Peyer's patch (tissue), 4 donors: ENCODE measurements around the gene BTBD6.

Source experiments
- POLR2A ChIP-seq, 2 donors: fragments of 450-650 bp; IDR thresholded peaks; one replicate each; pipeline ENCODE4 v1.5.1; 2017; ENCODE audit warnings: antibody characterized with exemption in 2 of 2, mild to moderate bottlenecking in 2 of 2, moderate library complexity in 2 of 2
- TF ChIP-seq, protein P1 (sequence below), 6 experiments: fragments of 450-650 bp in 4 of 6; fragments of 200-600 bp in 2 of 6; sonication (generic) in 1 of 6; IDR thresholded peaks; one replicate each; pipeline ENCODE4 v1.5.1; 2017 to 2019; ENCODE audit warnings: antibody characterized with exemption in 6 of 6, mild to moderate bottlenecking in 3 of 6, moderate library complexity in 1 of 6

DNA sequence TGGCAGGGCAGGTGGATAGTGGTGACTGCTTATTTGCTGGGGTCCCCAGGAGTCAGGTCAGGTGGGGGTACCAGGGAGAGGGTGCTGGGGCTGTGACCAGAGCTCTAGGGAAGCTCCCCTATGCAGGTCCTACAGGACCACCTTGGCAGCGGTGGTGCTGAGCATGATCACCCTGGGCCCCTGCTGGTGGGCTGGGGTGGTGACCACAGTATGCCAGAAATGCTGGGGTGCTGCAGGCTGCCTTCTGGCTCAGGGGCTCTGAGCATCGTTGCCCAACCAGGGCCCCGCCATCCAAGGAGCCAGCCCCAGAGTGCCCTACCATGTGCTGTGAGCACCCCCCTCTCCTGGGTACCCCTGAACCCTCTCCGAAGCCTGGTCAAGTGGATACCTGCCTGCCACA lies 49.7 kb upstream of the BTBD6 start:
- TF ChIP-seq, protein P1, sequence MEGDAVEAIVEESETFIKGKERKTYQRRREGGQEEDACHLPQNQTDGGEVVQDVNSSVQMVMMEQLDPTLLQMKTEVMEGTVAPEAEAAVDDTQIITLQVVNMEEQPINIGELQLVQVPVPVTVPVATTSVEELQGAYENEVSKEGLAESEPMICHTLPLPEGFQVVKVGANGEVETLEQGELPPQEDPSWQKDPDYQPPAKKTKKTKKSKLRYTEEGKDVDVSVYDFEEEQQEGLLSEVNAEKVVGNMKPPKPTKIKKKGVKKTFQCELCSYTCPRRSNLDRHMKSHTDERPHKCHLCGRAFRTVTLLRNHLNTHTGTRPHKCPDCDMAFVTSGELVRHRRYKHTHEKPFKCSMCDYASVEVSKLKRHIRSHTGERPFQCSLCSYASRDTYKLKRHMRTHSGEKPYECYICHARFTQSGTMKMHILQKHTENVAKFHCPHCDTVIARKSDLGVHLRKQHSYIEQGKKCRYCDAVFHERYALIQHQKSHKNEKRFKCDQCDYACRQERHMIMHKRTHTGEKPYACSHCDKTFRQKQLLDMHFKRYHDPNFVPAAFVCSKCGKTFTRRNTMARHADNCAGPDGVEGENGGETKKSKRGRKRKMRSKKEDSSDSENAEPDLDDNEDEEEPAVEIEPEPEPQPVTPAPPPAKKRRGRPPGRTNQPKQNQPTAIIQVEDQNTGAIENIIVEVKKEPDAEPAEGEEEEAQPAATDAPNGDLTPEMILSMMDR (IDR thresholded peaks at IDR 0.05): no peak
- TF ChIP-seq POLR2A (IDR thresholded peaks at IDR 0.05): no peak
